Activated CD4-positive, alpha-beta memory T cell treated with anti-CD3 and anti-CD28 coated beads for 36 hours (primary cell): ENCODE data around the gene RALBP1. TPM values are rescaled to one million over a fixed set of nuclear protein-coding genes. Genes with fewer than 3 reads are reported as not detected.
"Not testable (repeated sequence)": the region's sequence is repeated elsewhere in the genome, so short reads cannot be mapped to it uniquely, and the experiment has no call there.

Experiments used
- CTCF ChIA-PET: fragments of 350-600 bp; sonication (Branson Sonifier 250); formaldehyde crosslinking; loops from one replicate; lab custom pipeline; 2021; ENCODE audit warnings: antibody characterized with exemption, inconsistent platforms; lab: Charles Lee
- POLR2A ChIA-PET: fragments of 350-600 bp; sonication (Branson Sonifier 250); formaldehyde crosslinking; loops from one replicate; lab custom pipeline; 2021; ENCODE audit warnings: antibody characterized with exemption; lab: Charles Lee
- DNase-seq: peaks from one replicate; pipeline ENCODE4 v3.0.0-alpha.2; 2020
- H3K27ac Mint-ChIP-seq: one replicate; pipeline ENCODE4 v1.8.0; 2021; ENCODE audit warnings: mixed read lengths
- H3K27me3 Mint-ChIP-seq: one replicate; pipeline ENCODE4 v1.8.0; 2021; ENCODE audit warnings: mixed read lengths
- H3K36me3 Mint-ChIP-seq: one replicate; pipeline ENCODE4 v1.8.0; 2021; ENCODE audit warnings: mixed read lengths
- H3K4me1 Mint-ChIP-seq: one replicate; pipeline ENCODE4 v1.8.0; 2021; ENCODE audit warnings: low read depth, mixed read lengths
- H3K4me3 Mint-ChIP-seq: one replicate; pipeline ENCODE4 v1.8.0; 2021; ENCODE audit warnings: mild to moderate bottlenecking, mixed read lengths
- H3K9me3 Mint-ChIP-seq: one replicate; pipeline ENCODE4 v1.8.0; 2021; ENCODE audit warnings: mixed read lengths
- intact Hi-C: fragments of 100-400 bp; cut with micrococcal nuclease; formaldehyde crosslinking; loops from one replicate; pipeline ENCODE4 v1.15.1; 2023
- total RNA-seq, 2 experiments: library from RNA; stranded (reverse); gene quantifications; one replicate each; pipeline ENCODE4 v1.2.3, GENCODE V29; 2021

RALBP1 gene
- total RNA-seq, 2 experiments from 2014 or later, result 53.1 to 54.7 TPM

DNA sequence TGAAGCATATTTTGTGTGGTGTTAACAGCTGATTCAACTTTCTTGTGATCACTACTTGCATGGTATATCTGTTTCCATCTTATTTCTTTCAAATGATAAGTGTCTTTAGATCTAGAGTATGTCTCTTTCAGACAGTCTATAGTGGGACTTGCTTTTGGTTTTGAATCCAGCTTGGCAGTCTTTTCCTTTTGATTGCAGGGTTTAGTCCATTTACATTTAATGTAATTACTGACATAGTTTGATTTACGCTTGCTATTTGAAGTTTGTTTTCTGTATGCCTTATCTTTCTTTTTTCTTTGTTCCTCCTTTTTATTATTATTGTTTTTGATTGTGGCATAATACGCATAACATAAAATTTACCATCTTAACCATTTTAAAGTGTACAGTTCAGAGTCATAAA lies 9.2 kb upstream of the RALBP1 start:
- H3K4me3 Mint-ChIP-seq, result no peak overlapping the region
- peaks cover 4% of the 10 kb centered on the region for H3K36me3 Mint-ChIP-seq
- no peak for DNase-seq
- POLR2A ChIA-PET, result no interaction called here
- H3K27ac Mint-ChIP-seq, result no peak overlapping the region
- H3K9me3 Mint-ChIP-seq, result peaks cover 24% of the 10 kb centered on the region
- intact Hi-C loops, result no loop called here
- H3K27me3 Mint-ChIP-seq, result peaks cover 5% of the 10 kb centered on the region
- CTCF ChIA-PET, result no interaction called here
- H3K4me1 Mint-ChIP-seq, result peaks cover 4% of the 10 kb centered on the region

DNA sequence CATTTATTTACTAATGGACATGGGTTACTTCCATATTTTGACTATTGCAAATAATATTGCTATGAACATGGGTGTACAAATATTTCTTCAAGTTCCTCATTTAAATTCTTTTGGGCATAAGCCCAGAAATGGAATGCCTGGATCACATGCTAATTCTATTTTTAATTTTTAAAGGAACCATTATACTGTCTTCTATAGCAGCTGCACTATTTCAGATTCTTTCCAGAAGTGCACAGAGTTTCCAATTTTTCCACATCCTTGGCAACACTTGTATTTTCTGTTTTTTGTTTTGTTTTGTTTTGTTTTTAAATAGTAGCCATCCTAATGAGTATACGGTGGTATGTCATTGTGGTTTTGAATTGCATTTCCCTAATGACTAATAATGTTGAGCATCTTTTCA lies 8.5 kb upstream of the RALBP1 start:
- peaks cover 24% of the 10 kb centered on the region for H3K9me3 Mint-ChIP-seq
- peaks cover 4% of the 10 kb centered on the region for H3K36me3 Mint-ChIP-seq
- peaks cover 4% of the 10 kb centered on the region for H3K4me1 Mint-ChIP-seq
- H3K27me3 Mint-ChIP-seq, result peaks cover 5% of the 10 kb centered on the region
- ChIA-PET CTCF (no interaction called here), POLR2A (no interaction called here)
- intact Hi-C loops, result no loop called here
- no peak overlapping the region for H3K4me3 Mint-ChIP-seq
- H3K27ac Mint-ChIP-seq, result no peak overlapping the region
- no peak for DNase-seq

DNA sequence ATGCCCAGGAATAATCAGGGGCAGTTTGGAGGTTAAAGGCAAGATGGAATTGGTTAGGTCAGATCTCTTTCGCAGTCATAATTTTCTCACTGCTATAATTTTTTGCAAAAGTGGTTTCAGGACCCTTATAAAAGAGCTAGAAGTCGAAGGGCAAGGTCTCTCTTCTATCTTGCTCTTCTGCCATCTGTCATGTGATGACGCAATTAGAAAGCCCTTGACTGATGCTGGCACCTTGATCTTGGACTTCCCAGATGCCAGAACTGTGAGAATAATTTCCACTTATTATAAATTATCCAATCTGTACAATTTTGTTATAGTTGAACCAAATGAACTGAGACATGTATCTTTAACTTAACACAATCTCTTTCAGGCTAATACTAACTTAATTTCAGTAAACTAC lies 6.3 kb upstream of the RALBP1 start:
- POLR2A ChIA-PET, result no interaction called here
- peaks cover 24% of the 10 kb centered on the region for H3K9me3 Mint-ChIP-seq
- intact Hi-C loops, result no loop called here
- H3K27ac Mint-ChIP-seq, result no peak overlapping the region
- peaks cover 4% of the 10 kb centered on the region for H3K36me3 Mint-ChIP-seq
- no peak for DNase-seq
- H3K4me1 Mint-ChIP-seq, result peaks cover 6% of the 10 kb centered on the region
- H3K27me3 Mint-ChIP-seq, result peaks cover 14% of the 10 kb centered on the region
- CTCF ChIA-PET, result interaction anchor here (0.6 kb wide), 1 partner anchor 48 kb away, joined by 3 read pairs; no protein-coding TSS in a partner anchor
- H3K4me3 Mint-ChIP-seq, result no peak overlapping the region

DNA sequence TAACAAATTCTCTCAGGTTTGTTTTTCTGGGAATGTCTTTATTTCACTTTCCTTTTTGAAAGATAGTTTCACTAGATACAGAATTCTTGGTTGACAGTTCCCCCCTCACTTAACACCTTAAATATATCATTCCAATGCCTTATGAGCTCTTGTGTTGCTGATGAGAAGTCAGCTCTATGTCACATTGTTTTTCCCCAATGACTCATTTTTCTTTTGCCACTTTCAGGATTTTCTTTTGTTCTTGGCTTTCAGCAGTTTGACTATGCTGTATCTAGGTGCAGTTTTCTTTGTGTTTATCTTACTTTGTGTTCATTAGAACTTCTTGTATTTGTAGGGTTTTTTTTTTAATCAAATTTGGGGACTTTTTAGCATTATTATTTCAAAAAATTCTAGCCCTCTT lies 5.6 kb upstream of the RALBP1 start:
- Mint-ChIP-seq H3K9me3 (peaks cover 24% of the 10 kb centered on the region), H3K4me1 (peaks cover 10% of the 10 kb centered on the region), H3K4me3 (no peak overlapping the region), H3K27me3 (peaks cover 16% of the 10 kb centered on the region), H3K27ac (no peak overlapping the region), H3K36me3 (peaks cover 4% of the 10 kb centered on the region)
- ChIA-PET CTCF (interaction anchor here (0.8 kb wide), 1 partner anchor 11 kb away, joined by 3 read pairs; no protein-coding TSS in a partner anchor), POLR2A (no interaction called here)
- intact Hi-C loops, result no loop called here
- no peak for DNase-seq

DNA sequence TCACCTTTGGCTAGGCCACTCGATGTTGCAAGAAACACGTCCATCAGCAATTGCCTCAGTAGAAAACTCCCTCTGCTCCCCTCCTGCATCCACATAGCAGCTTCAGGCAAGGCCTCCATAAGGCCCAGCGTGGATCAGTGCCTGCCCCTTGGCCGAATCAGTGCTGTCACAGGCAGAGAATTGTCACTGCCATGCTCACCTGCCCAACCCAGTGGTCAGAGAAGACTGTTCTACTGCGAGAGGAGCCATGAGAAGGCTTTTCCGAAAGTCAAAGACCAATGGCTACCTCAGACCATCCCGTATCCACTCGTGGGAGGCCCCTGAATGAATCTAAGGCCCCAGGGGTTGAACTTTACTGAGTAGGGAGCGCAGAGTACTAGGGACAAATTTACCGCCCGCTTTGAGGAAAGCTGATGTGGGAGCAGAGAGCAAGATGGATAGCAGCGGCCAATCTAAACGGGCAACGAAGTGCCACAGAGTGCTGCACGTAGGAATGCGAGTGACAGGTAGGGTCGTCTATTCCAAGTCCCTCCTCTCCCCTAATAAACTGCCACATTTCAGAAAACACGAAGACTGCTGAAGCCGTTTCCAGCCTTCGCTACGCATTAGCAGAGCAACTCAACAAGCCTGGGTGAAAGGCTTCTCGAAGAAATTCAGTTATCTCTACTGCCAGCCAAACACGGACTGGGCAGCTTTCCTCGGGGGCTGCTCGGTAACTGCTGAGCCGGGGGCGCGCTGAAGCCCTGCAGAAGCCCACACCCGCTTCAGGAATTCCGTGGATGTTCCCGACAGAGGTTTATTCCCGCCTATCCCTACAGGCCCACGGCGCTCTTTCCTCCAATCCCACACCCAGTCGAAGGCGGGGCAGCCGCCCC lies 968 bp upstream of the RALBP1 start:
- Mint-ChIP-seq H3K27me3 (peaks cover 11% of the 10 kb centered on the region), H3K36me3 (peaks cover 7% of the 10 kb centered on the region), H3K9me3 (peaks cover 4% of the 10 kb centered on the region), H3K4me1 (peaks cover 26% of the 10 kb centered on the region), H3K27ac (peak overlapping the region; percentile 93), H3K4me3 (peak overlapping the region; percentile 92)
- ChIA-PET CTCF (interaction anchor here (1.0 kb wide), 1 partner anchor 42 kb away, joined by 4 read pairs; no protein-coding TSS in a partner anchor), POLR2A (no interaction called here)
- no peak for DNase-seq
- intact Hi-C loops, result loop anchor here (2.0 kb wide), 2 partner anchors 138 to 392 kb away; no protein-coding TSS in a partner anchor

DNA sequence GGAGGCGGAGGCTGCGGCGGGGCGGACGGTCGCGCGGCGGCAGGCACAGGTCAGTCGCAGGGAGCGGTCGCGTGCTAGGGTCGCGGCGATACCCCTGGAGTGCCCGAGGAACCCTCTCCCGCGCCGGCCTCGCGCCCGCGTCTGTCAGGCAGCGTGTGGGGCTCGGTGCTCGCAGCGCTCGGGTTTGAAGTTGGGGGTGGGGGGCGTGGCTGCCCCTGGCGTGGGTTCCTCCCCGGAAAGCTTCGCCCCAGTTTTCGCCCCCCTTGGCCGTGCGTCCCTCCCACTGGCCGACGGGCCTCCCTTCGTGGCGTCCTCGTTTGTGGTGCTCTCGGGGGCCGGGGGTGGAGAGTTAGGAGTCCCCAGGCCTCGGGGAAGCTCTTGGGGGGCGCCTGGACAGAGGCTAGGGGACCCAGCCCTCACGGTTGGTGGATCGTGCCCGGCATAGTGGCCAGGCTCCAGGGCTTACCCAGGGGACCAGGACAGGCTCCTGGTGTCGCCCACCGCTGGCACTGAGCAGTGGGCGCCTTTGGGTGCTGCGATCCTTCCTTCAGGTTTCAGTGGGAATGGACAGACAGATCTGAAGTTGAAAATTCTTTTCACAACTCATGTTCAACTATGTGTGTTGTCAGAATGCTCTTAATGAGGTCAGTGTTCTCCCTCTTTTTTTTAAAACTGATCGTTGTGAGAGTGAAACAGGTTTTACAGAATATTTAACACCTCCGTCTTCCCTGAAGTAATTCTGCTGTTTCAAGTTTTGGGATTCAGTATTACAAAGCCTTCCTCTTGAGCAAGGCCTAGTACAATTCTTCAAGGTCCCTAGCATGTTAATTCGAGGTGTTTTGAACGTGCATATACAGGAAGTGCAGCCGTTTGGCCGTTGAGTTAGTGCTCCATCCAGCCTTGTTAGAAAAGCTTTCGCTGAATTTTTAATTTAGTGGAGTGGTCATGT lies 604 bp downstream of the RALBP1 start:
- Mint-ChIP-seq H3K36me3 (peaks cover 12% of the 10 kb centered on the region), H3K27me3 (peaks cover 11% of the 10 kb centered on the region), H3K27ac (peak overlapping the region; percentile 80), H3K4me3 (peak overlapping the region; percentile 92), H3K4me1 (peaks cover 28% of the 10 kb centered on the region), H3K9me3 (no peaks in the 10 kb centered on the region)
- POLR2A ChIA-PET, result interaction anchor here (1.0 to 1.1 kb wide), 2 partner anchors 132 to 393 kb away, joined by 3 to 5 read pairs; no protein-coding TSS in a partner anchor
- peak; percentile 18 for DNase-seq
- intact Hi-C loops, result loop anchor here (1.0 to 5.0 kb wide), 8 partner anchors 18 to 1051 kb away; partner anchors contain the start of genes ANKRD12, NAPG and TWSG1
- CTCF ChIA-PET, result interaction anchor here (1.0 kb wide), 1 partner anchor 41 kb away, joined by 3 read pairs; no protein-coding TSS in a partner anchor

DNA sequence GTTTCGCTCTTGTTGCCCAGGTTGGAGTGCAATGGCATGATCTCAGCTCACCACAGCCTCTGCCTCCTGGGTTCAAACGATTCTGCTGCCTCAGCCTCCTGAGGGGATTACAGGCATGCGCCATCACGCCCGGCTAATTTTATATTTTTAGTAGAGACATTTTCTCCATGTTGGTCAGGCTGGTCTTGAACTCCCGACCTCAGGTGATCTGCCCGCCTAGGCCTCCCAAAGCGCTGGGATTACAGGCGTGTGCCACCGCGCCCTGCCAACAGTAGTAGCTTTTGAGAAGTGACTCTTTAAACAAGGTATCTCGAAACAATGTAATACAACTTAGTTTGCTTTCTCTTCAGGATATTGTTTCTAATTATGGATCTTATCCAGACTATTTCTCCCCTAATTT lies 1.6 kb downstream of the RALBP1 start:
- H3K4me1 Mint-ChIP-seq, result peaks cover 31% of the 10 kb centered on the region
- CTCF ChIA-PET, DNase-seq, POLR2A ChIA-PET, H3K9me3 Mint-ChIP-seq: not testable (repeated sequence)
- peaks cover 12% of the 10 kb centered on the region for H3K36me3 Mint-ChIP-seq
- intact Hi-C loops, result loop anchor here (5.0 kb wide), 2 partner anchors 40 to 1050 kb away; partner anchors contain the start of gene NAPG
- H3K27me3 Mint-ChIP-seq, result peaks cover 11% of the 10 kb centered on the region
- H3K4me3 Mint-ChIP-seq, result peak overlapping the region; percentile 92
- peak overlapping the region; percentile 80 for H3K27ac Mint-ChIP-seq

DNA sequence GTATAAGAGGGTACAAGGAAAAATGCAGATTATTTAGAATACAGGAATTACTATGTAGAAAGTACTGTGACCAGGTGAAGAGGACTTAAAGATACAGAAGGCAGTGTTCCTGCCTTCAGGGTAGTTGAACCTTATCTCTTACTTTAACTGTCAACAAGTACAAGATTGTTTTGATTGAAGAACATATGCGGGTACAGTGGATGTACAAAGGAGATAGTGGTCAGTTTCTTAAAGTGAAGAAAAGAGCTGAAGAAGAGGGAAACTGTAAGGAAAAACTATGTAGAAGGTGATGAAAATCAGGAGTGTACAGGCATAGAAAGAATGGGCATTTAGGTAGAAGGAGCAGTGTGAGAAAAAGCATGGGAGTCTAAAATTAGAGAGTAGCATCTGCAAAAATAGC lies 2.2 kb downstream of the RALBP1 start:
- ChIA-PET POLR2A (interaction anchor here (1.2 kb wide), 1 partner anchor 17 kb away, joined by 3 read pairs; no protein-coding TSS in a partner anchor), CTCF (no interaction called here)
- peaks cover 12% of the 10 kb centered on the region for H3K36me3 Mint-ChIP-seq
- intact Hi-C loops, result loop anchor here (5.0 kb wide), 2 partner anchors 40 to 1050 kb away; partner anchors contain the start of gene NAPG
- DNase-seq, result no peak
- H3K4me3 Mint-ChIP-seq, result no peak overlapping the region
- peaks cover 7% of the 10 kb centered on the region for H3K27me3 Mint-ChIP-seq
- H3K4me1 Mint-ChIP-seq, result peaks cover 35% of the 10 kb centered on the region
- H3K9me3 Mint-ChIP-seq, result no peaks in the 10 kb centered on the region
- no peak overlapping the region for H3K27ac Mint-ChIP-seq

DNA sequence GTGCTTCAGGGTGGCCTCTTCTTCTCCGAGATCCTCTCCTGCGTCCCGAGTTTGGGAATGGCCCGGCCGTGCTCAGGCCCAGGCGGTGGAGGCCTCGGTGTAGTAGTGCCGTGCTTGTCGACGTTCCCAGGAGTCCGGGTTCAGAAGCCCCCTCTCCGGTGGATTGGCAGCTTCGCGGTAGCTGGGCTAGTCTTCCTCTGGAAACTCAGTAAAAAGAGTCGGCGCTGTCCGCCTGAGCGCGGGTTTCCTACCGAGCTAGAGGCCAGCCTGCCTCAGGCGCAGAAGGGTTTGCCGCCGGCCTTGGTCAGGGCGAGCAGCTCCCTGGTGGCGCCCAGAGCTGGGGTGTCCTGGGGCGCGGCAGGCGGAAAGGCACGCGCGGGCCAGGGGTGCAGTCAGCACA lies 3.2 kb downstream of the RALBP1 start:
- POLR2A ChIA-PET, result interaction anchor here (1.2 kb wide), 1 partner anchor 16 kb away, joined by 3 read pairs; no protein-coding TSS in a partner anchor
- intact Hi-C loops, result loop anchor here (5.0 kb wide), 2 partner anchors 39 to 1049 kb away; partner anchors contain the start of gene NAPG
- peaks cover 42% of the 10 kb centered on the region for H3K4me1 Mint-ChIP-seq
- no peak overlapping the region for H3K4me3 Mint-ChIP-seq
- H3K27ac Mint-ChIP-seq, result no peak overlapping the region
- no peak for DNase-seq
- CTCF ChIA-PET, result interaction anchor here (0.6 to 2.1 kb wide), 2 partner anchors 38 to 215 kb away, joined by 3 to 9 read pairs; no protein-coding TSS in a partner anchor
- no peaks in the 10 kb centered on the region for H3K9me3 Mint-ChIP-seq
- H3K36me3 Mint-ChIP-seq, result peaks cover 12% of the 10 kb centered on the region
- peaks cover 3% of the 10 kb centered on the region for H3K27me3 Mint-ChIP-seq

DNA sequence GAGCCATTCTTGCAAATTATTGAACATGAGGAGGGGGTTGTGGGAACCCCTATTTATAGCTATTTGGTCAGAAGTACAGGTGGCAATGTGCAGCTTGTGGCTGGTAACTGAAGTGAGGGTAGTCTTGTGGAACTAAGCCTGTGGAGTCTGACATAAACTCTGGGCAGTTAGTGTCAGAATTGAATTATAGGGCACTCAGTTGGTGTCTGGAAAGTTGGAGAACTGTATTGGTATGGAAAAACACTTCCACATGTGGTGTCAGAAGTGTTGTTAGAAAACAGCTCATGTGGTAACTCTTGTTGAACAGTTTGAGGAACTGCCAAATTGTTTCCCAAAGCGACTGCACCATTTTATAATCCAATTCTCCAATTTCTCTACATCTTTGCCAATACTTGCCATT lies 7.5 kb downstream of the RALBP1 start:
- no peak for DNase-seq
- Mint-ChIP-seq H3K27me3 (no peaks in the 10 kb centered on the region), H3K27ac (no peak overlapping the region), H3K4me1 (peaks cover 28% of the 10 kb centered on the region), H3K4me3 (no peak overlapping the region), H3K9me3 (peaks cover 2% of the 10 kb centered on the region), H3K36me3 (peaks cover 16% of the 10 kb centered on the region)
- intact Hi-C loops, result no loop called here
- ChIA-PET CTCF (no interaction called here), POLR2A (no interaction called here)

DNA sequence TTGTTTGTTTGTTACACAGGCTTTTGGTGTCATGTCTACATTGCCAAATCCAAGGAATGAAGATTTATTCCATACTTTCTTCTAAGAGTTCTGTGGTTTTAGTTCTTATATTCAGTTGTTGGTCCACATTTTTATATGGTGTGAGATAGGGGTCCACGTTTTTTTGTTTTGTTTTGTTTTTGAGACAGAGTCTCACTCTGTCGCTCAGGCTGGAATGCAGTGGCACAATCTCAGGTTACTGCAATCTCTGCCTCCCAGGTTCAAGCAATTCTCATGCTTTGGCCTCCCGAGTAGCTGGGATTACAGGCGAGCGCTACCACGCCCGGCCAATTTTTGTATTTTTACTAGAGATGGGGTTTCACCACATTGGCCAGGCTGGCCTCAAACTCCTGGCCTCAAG lies 8.2 kb downstream of the RALBP1 start:
- DNase-seq, result no peak
- peaks cover 2% of the 10 kb centered on the region for H3K9me3 Mint-ChIP-seq
- peaks cover 28% of the 10 kb centered on the region for H3K4me1 Mint-ChIP-seq
- intact Hi-C loops, result no loop called here
- CTCF ChIA-PET, result no interaction called here
- H3K27me3 Mint-ChIP-seq, result no peaks in the 10 kb centered on the region
- no peak overlapping the region for H3K4me3 Mint-ChIP-seq
- POLR2A ChIA-PET, result no interaction called here
- no peak overlapping the region for H3K27ac Mint-ChIP-seq
- peaks cover 17% of the 10 kb centered on the region for H3K36me3 Mint-ChIP-seq
